Astrocyte of the cerebellum (primary cell): ENCODE results near the gene G0S2.

ENCODE experiments used
- DNase-seq: peaks from one replicate; pipeline ENCODE4 v3.0.0-alpha.2; 2011; ENCODE audit warnings: low read depth
- H3K4me3 ChIP-seq: 2 replicates; pipeline ENCODE4 v1.5.1; 2011; ENCODE audit warnings: mild to moderate bottlenecking, low read depth, low read length, moderate library complexity
- CTCF ChIP-seq: IDR thresholded peaks from 2 replicates; pipeline ENCODE4 v1.5.1; 2012; ENCODE audit warnings: low read length, low read depth, moderate library complexity, mild to moderate bottlenecking; ENCODE audit errors: missing control alignments
- in situ Hi-C: cut with HindIII; loops from 2 replicates; pipeline ENCODE4 v1.10.0; 2017; ENCODE audit warnings: low sequenced_read_pairs

The G0S2 gene

GRCh38 chr1:209648346-209648745 lies 26.9 kb upstream of the G0S2 start:
- H3K4me3 ChIP-seq: no peak overlapping the region
- DNase-seq: no peak
- in situ Hi-C loops: no loop called here
- no peak for TF ChIP-seq CTCF

GRCh38 chr1:209648931-209649776 lies 26.1 kb upstream of the G0S2 start:
- in situ Hi-C loops: no loop called here
- H3K4me3 ChIP-seq: no peak overlapping the region
- peak; percentile 91 for DNase-seq
- TF ChIP-seq CTCF: no peak

GRCh38 chr1:209650454-209650853 lies 24.8 kb upstream of the G0S2 start:
- TF ChIP-seq CTCF: no peak
- peak; percentile 22 for DNase-seq
- in situ Hi-C loops: no loop called here
- no peak overlapping the region for H3K4me3 ChIP-seq

GRCh38 chr1:209651138-209651587 lies 24.0 kb upstream of the G0S2 start:
- in situ Hi-C loops: no loop called here
- DNase-seq: no peak
- no peak overlapping the region for H3K4me3 ChIP-seq
- TF ChIP-seq CTCF: no peak

GRCh38 chr1:209652121-209652735 lies 23.0 kb upstream of the G0S2 start, which contains the start of gene LAMB3:
Gene LAMB3 (minus strand): TSS chr1:209652425. CDS start chr1:209650944, 1,481 bp downstream.
- TF ChIP-seq CTCF: no peak
- no peak for DNase-seq
- H3K4me3 ChIP-seq: no peak within 1 kb of the TSS
- in situ Hi-C loops: no loop called here

- H3K4me3 ChIP-seq: no peak overlapping the region
- no peak for TF ChIP-seq CTCF
- peak; percentile 62 for DNase-seq
- in situ Hi-C loops: no loop called here
Observed at GRCh38 chr1:209652873-209653401, 22.3 kb upstream of the G0S2 start.
